Measurements from ENCODE around the gene TRPV3. TPM values are rescaled to one million over a fixed set of nuclear protein-coding genes. Genes with fewer than 3 reads are reported as not detected.

TRPV3 gene
- total RNA-seq, result under 1 TPM; 0.19 to 0.33 TPM
- polyA plus RNA-seq, result under 1 TPM; 0.04 to 0.38 TPM

GRCh38 chr17:3557768-3558583, at the start of gene TRPV3:
TSS of gene TRPV3 (minus strand) at chr17:3557812. CDS start at chr17:3554850, 2,962 bp downstream.
- peaks cover 0 to 2% (median 1%) of the 10 kb centered on the region in 4 donors for H3K4me1 ChIP-seq (ENCODE audit: control insufficient read depth in 4 of 4, insufficient read depth in 4 of 4, low read length in 3 of 4)
- no peak for DNase-seq (ENCODE audit: low spot score)
- no peaks in the 10 kb centered on the region for H3K36me3 ChIP-seq (ENCODE audit: control insufficient read depth in 4 of 4, insufficient read depth in 3 of 4, low read depth in 1 of 4, low read length in 3 of 4)
- H3K9ac ChIP-seq (ENCODE audit: low read depth in 1 of 2, low read length in 2 of 2), result no peak within 1 kb of the TSS
- no peaks in the 10 kb centered on the region for H3K9me3 ChIP-seq (ENCODE audit: control insufficient read depth in 4 of 4, low read length in 3 of 4)
- H3K27me3 ChIP-seq (ENCODE audit: control insufficient read depth in 4 of 4, insufficient read depth in 4 of 4, low read length in 3 of 4), result no peaks in the 10 kb centered on the region
- TF ChIP-seq CTCF (IDR thresholded peaks at IDR 0.05; ENCODE audit: low read depth, low read length, missing input control) (no peak), RXRA (IDR thresholded peaks at IDR 0.05) (peak in 1 of 2 donors; percentile 12), HNF4A (conservative IDR thresholded peaks at IDR 0.05) (peak in 1 of 2 donors; percentile 16), REST (IDR thresholded peaks at IDR 0.05) (no peak), EGR1 (IDR thresholded peaks at IDR 0.05; ENCODE audit: low read depth in 2 of 2) (no peak), NR2F2 (IDR thresholded peaks at IDR 0.05) (no peak), GABPA (IDR thresholded peaks at IDR 0.05 in 1 of 2, conservative IDR thresholded peaks at IDR 0.05 in 1 of 2) (no peak), JUND (IDR thresholded peaks at IDR 0.05) (peak in 1 of 2 donors; percentile 41), HNF4G (IDR thresholded peaks at IDR 0.05) (no peak)
- no peak within 1 kb of the TSS for H3K4me3 ChIP-seq (ENCODE audit: low read depth in 1 of 3, low read length in 3 of 3)
- H3K27ac ChIP-seq (ENCODE audit: low read depth in 1 of 2, low read length in 2 of 2), result no peak within 1 kb of the TSS
- WGBS, result 76% methylated on average over 23 of the region's 23 CpGs

- TF ChIP-seq RAD21 (IDR thresholded peaks at IDR 0.05), result no peak
- TF ChIP-seq ATF3 (IDR thresholded peaks at IDR 0.05), result no peak
- TF ChIP-seq ZBTB33 (IDR thresholded peaks at IDR 0.05), result no peak
- no peak for TF ChIP-seq RXRA (IDR thresholded peaks at IDR 0.05)
- no peak for TF ChIP-seq JUND (IDR thresholded peaks at IDR 0.05)
- Histone ChIP-seq H3K9me3 (ENCODE audit: control insufficient read depth in 4 of 4, low read length in 3 of 4) (no peaks in the 10 kb centered on the region), H3K4me3 (ENCODE audit: low read depth in 1 of 3, low read length in 3 of 3) (no peak overlapping the region), H3K27ac (ENCODE audit: low read depth in 1 of 2, low read length in 2 of 2) (no peak overlapping the region), H3K9ac (ENCODE audit: low read depth in 1 of 2, low read length in 2 of 2) (no peak overlapping the region), H3K27me3 (ENCODE audit: control insufficient read depth in 4 of 4, insufficient read depth in 4 of 4, low read length in 3 of 4) (no peaks in the 10 kb centered on the region), H3K4me1 (ENCODE audit: control insufficient read depth in 4 of 4, insufficient read depth in 4 of 4, low read length in 3 of 4) (no peaks in the 10 kb centered on the region), H3K36me3 (ENCODE audit: control insufficient read depth in 4 of 4, insufficient read depth in 3 of 4, low read depth in 1 of 4, low read length in 3 of 4) (peaks cover 0 to 29% (median 21%) of the 10 kb centered on the region in 4 donors)
- no peak for DNase-seq (ENCODE audit: low spot score)
- 91% methylated on average over 4 of the region's 4 CpGs for WGBS
Measured at GRCh38 chr17:3603870-3604259, 46.3 kb upstream of the TRPV3 start.
